Urothelium cell line (cell line): ENCODE measurements around the gene EPN1.

Source experiments
- DNase-seq: peaks from one replicate; pipeline ENCODE4 v3.0.0; 2011; ENCODE audit warnings: low spot score, mixed read lengths
- FAIRE-seq: peaks from 2 replicates; lab custom pipeline; 2011; peaks lifted over from hg19 to GRCh38; lab: Jason Lieb, UNC

The EPN1 gene

GRCh38 chr19:55691561-55692481, 16.8 kb downstream of the EPN1 start:
- FAIRE-seq, result no peak
- DNase-seq, result no peak

GRCh38 chr19:55692681-55693081, 17.7 kb downstream of the EPN1 start:
- FAIRE-seq (no peak), DNase-seq (no peak)

- DNase-seq (no peak), FAIRE-seq (no peak)
Measured at GRCh38 chr19:55693336-55693974, 18.4 kb downstream of the EPN1 start.

GRCh38 chr19:55694241-55694655, 19.2 kb downstream of the EPN1 start:
- FAIRE-seq (no peak), DNase-seq (no peak)

- no peak for DNase-seq
Measured at GRCh38 chr19:55694656-55695491, 19.8 kb downstream of the EPN1 start.

GRCh38 chr19:55695511-55696290, 20.7 kb downstream of the EPN1 start:
- FAIRE-seq, result no peak

More at GRCh38 chr19:55694656-55695491, 19.8 kb downstream of the EPN1 start:
- FAIRE-seq, result no peak

GRCh38 chr19:55696301-55697068, 21.5 kb downstream of the EPN1 start:
- FAIRE-seq, result no peak
- no peak for DNase-seq

More at GRCh38 chr19:55695511-55696290, 20.7 kb downstream of the EPN1 start:
- no peak for DNase-seq

- DNase-seq (no peak), FAIRE-seq (no peak)
Measured at GRCh38 chr19:55697069-55697440, 22.0 kb downstream of the EPN1 start.

- DNase-seq (no peak), FAIRE-seq (no peak)
Measured at GRCh38 chr19:55697698-55698097, 22.7 kb downstream of the EPN1 start.

GRCh38 chr19:55698256-55698655, 23.2 kb downstream of the EPN1 start:
- FAIRE-seq, result no peak
- no peak for DNase-seq

- no peak for DNase-seq
- no peak for FAIRE-seq
Measured at GRCh38 chr19:55699221-55699620, 24.2 kb downstream of the EPN1 start.

GRCh38 chr19:55700813-55701212, 25.8 kb downstream of the EPN1 start:
- no peak for FAIRE-seq
- no peak for DNase-seq

GRCh38 chr19:55702131-55702627, 27.2 kb downstream of the EPN1 start:
- no peak for DNase-seq
- FAIRE-seq, result no peak

- DNase-seq, result peak; percentile 79
- FAIRE-seq, result no peak
Measured at GRCh38 chr19:55703790-55704215, 28.8 kb downstream of the EPN1 start.

- DNase-seq (no peak), FAIRE-seq (no peak)
Measured at GRCh38 chr19:55704494-55705245, 29.6 kb downstream of the EPN1 start.

- no peak for DNase-seq
- no peak for FAIRE-seq
Measured at GRCh38 chr19:55705972-55706371, 30.9 kb downstream of the EPN1 start.

- no peak for DNase-seq
- FAIRE-seq, result no peak
Measured at GRCh38 chr19:55711719-55712118, 36.7 kb downstream of the EPN1 start.

GRCh38 chr19:55712804-55713631, 38.0 kb downstream of the EPN1 start:
- DNase-seq, result no peak
- no peak for FAIRE-seq
